ENCODE results near the gene DCUN1D3. TPM values are rescaled to one million over a fixed set of nuclear protein-coding genes. Genes with fewer than 3 reads are reported as not detected.

DCUN1D3 gene
- total RNA-seq, 1 experiment from 2014 or later: 16.1 TPM

- no peaks in the 10 kb centered on the region for H3K79me1 ChIP-seq (ENCODE audit: insufficient read depth, low read depth, low read length, poor library complexity, severe bottlenecking)
- no peaks in the 10 kb centered on the region for H3K36me3 Mint-ChIP-seq (ENCODE audit: insufficient read depth in 1 of 3, low read depth in 3 of 3)
- no peaks in the 10 kb centered on the region for H3K23me2 ChIP-seq (ENCODE audit: insufficient read length, low read depth, low read length, poor library complexity, severe bottlenecking)
- no peak overlapping the region for H3K4me2 ChIP-seq (ENCODE audit: insufficient read depth, insufficient read length, low read length)
- no peak overlapping the region for H2BK15ac ChIP-seq (ENCODE audit: low read depth, low read length)
- no peak for DNase-seq
- H2BK5ac ChIP-seq (ENCODE audit: insufficient read length, low read length): no peak overlapping the region
- H3K18ac ChIP-seq (ENCODE audit: insufficient read length, low read depth, low read length): no peak overlapping the region
- H3K4me1 ChIP-seq (ENCODE audit: insufficient read depth, low read length): no peaks in the 10 kb centered on the region; the same call in 1 of the 2 replicates
- no peaks in the 10 kb centered on the region for H4K20me1 ChIP-seq (ENCODE audit: control insufficient read depth, insufficient read depth, insufficient read length)
- no peak overlapping the region for H2AFZ ChIP-seq (ENCODE audit: low read length)
- H3K27me3 Mint-ChIP-seq (ENCODE audit: low read depth): peaks cover 3% of the 10 kb centered on the region; the same call in 1 of the 2 replicates
- H2AK5ac ChIP-seq (ENCODE audit: insufficient read length, low read length): no peak overlapping the region
- H3K23ac ChIP-seq (ENCODE audit: insufficient read length, low read depth, low read length): no peak overlapping the region
- no peak overlapping the region for H4K5ac ChIP-seq (ENCODE audit: insufficient read length, low read depth, low read length)
- no peak overlapping the region for H3K4me3 Mint-ChIP-seq
- TF ChIP-seq CTCF (conservative IDR thresholded peaks at IDR 0.05): no peak
- no peak overlapping the region for H3T11ph ChIP-seq (ENCODE audit: low read length)
- no peak overlapping the region for H2BK12ac ChIP-seq (ENCODE audit: insufficient read length, low read depth, low read length)
- WGBS (ENCODE audit: extremely low coverage, insufficient read length, low lambda C conversion rate): no CpG with 5 or more reads among the region's 4 CpGs
- no peaks in the 10 kb centered on the region for H3K9me3 ChIP-seq (ENCODE audit: control insufficient read depth, low read depth, low read length)
- peaks cover 9 to 14% of the 10 kb centered on the region in 2 experiments for H3K4me1 Mint-ChIP-seq
- no peak overlapping the region for H2BK120ac ChIP-seq (ENCODE audit: low read depth, low read length, poor library complexity, severe bottlenecking)
- no peaks in the 10 kb centered on the region for H3K79me2 ChIP-seq (ENCODE audit: insufficient read depth, low read length)
- no peak overlapping the region for H3K14ac ChIP-seq (ENCODE audit: insufficient read depth, low read length)
- no peaks in the 10 kb centered on the region for H3K9me3 Mint-ChIP-seq
- H4K8ac ChIP-seq (replicated peaks; ENCODE audit: insufficient read length, low read depth, low read length): no peak overlapping the region
- H3K9ac ChIP-seq (ENCODE audit: extremely low read depth, insufficient read length, low read length): no peak overlapping the region
- no peaks in the 10 kb centered on the region for H3K27me3 ChIP-seq (ENCODE audit: insufficient read depth, low read length)
- H3K56ac ChIP-seq (ENCODE audit: insufficient read length, low read depth, low read length): no peak overlapping the region
- no peak overlapping the region for H2BK20ac ChIP-seq (ENCODE audit: low read depth, low read length, poor library complexity, severe bottlenecking)
- no peak overlapping the region for H4K91ac ChIP-seq (ENCODE audit: insufficient read length, low read depth, low read length)
- no peak overlapping the region for H3K4ac ChIP-seq (ENCODE audit: low read depth, low read length)
- H3K27ac ChIP-seq (ENCODE audit: insufficient read length, low read depth, low read length): no peak overlapping the region
- H3K27ac Mint-ChIP-seq: no peak overlapping the region; a peak in 1 of 7 replicates
These were observed 42.1 kb upstream of the DCUN1D3 start for GRCh38 chr16:20942256-20942655.
